ENCODE results near the gene ATP5F1A. TPM values are rescaled to one million over a fixed set of nuclear protein-coding genes. Genes with fewer than 3 reads are reported as not detected.

The ATP5F1A gene
- total and polyA plus RNA-seq, 2 donors (not counting 3 experiments of a cell fraction or from before 2014, with no cell fraction given) = 405 to 585 TPM

DNA sequence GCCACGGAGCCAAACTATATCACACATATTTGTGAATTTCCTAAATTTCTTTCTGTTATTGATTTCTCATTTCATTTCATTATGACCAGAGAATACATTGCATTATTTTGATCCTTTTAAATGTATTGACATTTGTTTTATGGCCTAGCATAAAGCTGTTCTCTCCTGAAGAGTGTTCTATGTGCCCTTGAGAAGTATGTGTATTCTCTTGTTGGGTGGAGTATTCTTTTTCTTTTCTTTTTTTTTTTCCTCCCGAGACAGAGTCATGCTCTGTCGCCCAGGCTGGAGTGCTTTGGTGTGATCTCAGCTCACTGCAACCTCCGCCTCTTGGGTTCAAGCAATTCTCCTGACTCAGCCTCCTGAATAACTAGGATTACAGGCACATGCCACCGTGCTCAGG lies 11.3 kb upstream of the ATP5F1A start:
- Histone ChIP-seq H4K20me1 (replicated peaks; ENCODE audit: control insufficient read depth, extremely low read depth, insufficient read depth, low read length) (no peaks in the 10 kb centered on the region), H3K4me2 (ENCODE audit: insufficient read depth, low read length) (no peak overlapping the region), H3K79me2 (ENCODE audit: control insufficient read depth, insufficient read depth, low read length) (peaks cover 11% of the 10 kb centered on the region), H3K36me3 (ENCODE audit: control insufficient read depth in 2 of 2, extremely low read depth in 1 of 2, insufficient read depth in 2 of 2, low read length in 2 of 2) (peaks cover 0 to 2% of the 10 kb centered on the region in 2 experiments), H3K9me1 (replicated peaks; ENCODE audit: control insufficient read depth, extremely low read depth, insufficient read depth, low read length) (no peaks in the 10 kb centered on the region), H3K4me1 (ENCODE audit: control insufficient read depth, extremely low read depth, insufficient read depth, low read length) (peaks cover 4% of the 10 kb centered on the region), H3K9me3 (replicated peaks; ENCODE audit: control insufficient read depth, insufficient read depth, low read length) (no peaks in the 10 kb centered on the region), H3K27ac (ENCODE audit: insufficient read depth, low read depth, low read length) (no peak overlapping the region), H3K4me3 (replicated peaks in 1 of 3; ENCODE audit: insufficient read depth in 1 of 3, low read depth in 1 of 3, low read length in 3 of 3) (no peak overlapping the region), H3K9ac (replicated peaks; ENCODE audit: extremely low read depth, insufficient read depth, low read length) (no peak overlapping the region), H2AFZ (ENCODE audit: low read depth, low read length) (no peak overlapping the region), H3K27me3 (ENCODE audit: control insufficient read depth in 2 of 2, insufficient read depth in 2 of 2, low read length in 2 of 2) (no peaks in the 10 kb centered on the region)
- no TSS peak for BruUV-seq (replicated peaks)
- ChIA-PET CTCF (no interaction called here), POLR2A (no interaction called here)
- TF ChIP-seq GATA2 (IDR thresholded peaks at IDR 0.05; ENCODE audit: insufficient read depth, insufficient read length, low read depth, low read length) (no peak), EZH2 (IDR thresholded peaks at IDR 0.05; ENCODE audit: borderline replicate concordance, low read depth, low read length, severe bottlenecking) (no peak), MYC (IDR thresholded peaks at IDR 0.05; ENCODE audit: low read depth, low read length) (no peak), JUN (IDR thresholded peaks at IDR 0.05; ENCODE audit: borderline replicate concordance, insufficient read depth, insufficient read length, low read depth) (no peak), POLR2AphosphoS5 (IDR thresholded peaks at IDR 0.05; ENCODE audit: insufficient read depth, low read depth, low read length) (no peak), FOS (IDR thresholded peaks at IDR 0.05; ENCODE audit: borderline replicate concordance, insufficient read depth, low read length) (no peak), POLR2A (IDR thresholded peaks at IDR 0.05; ENCODE audit: low read depth, low read length) (no peak)
- TF ChIP-seq, protein P1, sequence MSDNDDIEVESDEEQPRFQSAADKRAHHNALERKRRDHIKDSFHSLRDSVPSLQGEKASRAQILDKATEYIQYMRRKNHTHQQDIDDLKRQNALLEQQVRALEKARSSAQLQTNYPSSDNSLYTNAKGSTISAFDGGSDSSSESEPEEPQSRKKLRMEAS (IDR thresholded peaks at IDR 0.05; ENCODE audit: insufficient read depth, insufficient read length) = no peak
- TF ChIP-seq, protein P2, sequence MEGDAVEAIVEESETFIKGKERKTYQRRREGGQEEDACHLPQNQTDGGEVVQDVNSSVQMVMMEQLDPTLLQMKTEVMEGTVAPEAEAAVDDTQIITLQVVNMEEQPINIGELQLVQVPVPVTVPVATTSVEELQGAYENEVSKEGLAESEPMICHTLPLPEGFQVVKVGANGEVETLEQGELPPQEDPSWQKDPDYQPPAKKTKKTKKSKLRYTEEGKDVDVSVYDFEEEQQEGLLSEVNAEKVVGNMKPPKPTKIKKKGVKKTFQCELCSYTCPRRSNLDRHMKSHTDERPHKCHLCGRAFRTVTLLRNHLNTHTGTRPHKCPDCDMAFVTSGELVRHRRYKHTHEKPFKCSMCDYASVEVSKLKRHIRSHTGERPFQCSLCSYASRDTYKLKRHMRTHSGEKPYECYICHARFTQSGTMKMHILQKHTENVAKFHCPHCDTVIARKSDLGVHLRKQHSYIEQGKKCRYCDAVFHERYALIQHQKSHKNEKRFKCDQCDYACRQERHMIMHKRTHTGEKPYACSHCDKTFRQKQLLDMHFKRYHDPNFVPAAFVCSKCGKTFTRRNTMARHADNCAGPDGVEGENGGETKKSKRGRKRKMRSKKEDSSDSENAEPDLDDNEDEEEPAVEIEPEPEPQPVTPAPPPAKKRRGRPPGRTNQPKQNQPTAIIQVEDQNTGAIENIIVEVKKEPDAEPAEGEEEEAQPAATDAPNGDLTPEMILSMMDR (IDR thresholded peaks at IDR 0.05; ENCODE audit: extremely low read depth in 1 of 2, insufficient read depth in 1 of 2, low read depth in 1 of 2, low read length in 2 of 2) = no peak
- DNase-seq (ENCODE audit: low read depth, low spot score) (no peak), FAIRE-seq (no peak)
- intact Hi-C loops (cut with micrococcal nuclease) = no loop called here
- dilution Hi-C loops (cut with MboI; ENCODE audit: extremely low pct_ligation_motif_present, low sequenced_read_pairs) = no loop called here
